Measurements from ENCODE around the gene SEC14L5. TPM values are rescaled to one million over a fixed set of nuclear protein-coding genes. Genes with fewer than 3 reads are reported as not detected.

The SEC14L5 gene
- total and polyA plus RNA-seq, 5 experiments from 2014 or later, result not detected

- no peak for DNase-seq
- peak overlapping the region in 1 of 10 donors; percentile 30 for H3K4me3 Mint-ChIP-seq
- H3K36me3 Mint-ChIP-seq, result peaks cover 0 to 33% (median 0%) of the 10 kb centered on the region in 3 donors
- H3K4me1 Mint-ChIP-seq, result peaks cover 12 to 27% (median 19%) of the 10 kb centered on the region in 4 donors
- H3K9me3 Mint-ChIP-seq, result no peaks in the 10 kb centered on the region
- ATAC-seq, result no peak
- peak overlapping the region in 2 of 10 donors; percentile 66 to 73 for H3K27ac Mint-ChIP-seq
- POLR2A ChIA-PET, result interaction anchor here (0.6 kb wide), 1 partner anchor 23 kb away, joined by 3 read pairs; no protein-coding TSS in a partner anchor
- H3K27me3 Mint-ChIP-seq, result no peaks in the 10 kb centered on the region
Measured at GRCh38 chr16:5030251-5030870, 72.2 kb downstream of the SEC14L5 start.

GRCh38 chr16:5031601-5032000 lies 73.5 kb downstream of the SEC14L5 start:
- peak overlapping the region in 9 of 10 donors; percentile 30 to 78 (median 54) for H3K4me3 Mint-ChIP-seq
- H3K27ac Mint-ChIP-seq, result peak overlapping the region in 4 of 10 donors; percentile 26 to 75 (median 60)
- POLR2A ChIA-PET, result interaction anchor here (0.6 kb wide), 2 partner anchors 48 to 54 kb away, joined by 3 to 4 read pairs; no protein-coding TSS in a partner anchor

DNA sequence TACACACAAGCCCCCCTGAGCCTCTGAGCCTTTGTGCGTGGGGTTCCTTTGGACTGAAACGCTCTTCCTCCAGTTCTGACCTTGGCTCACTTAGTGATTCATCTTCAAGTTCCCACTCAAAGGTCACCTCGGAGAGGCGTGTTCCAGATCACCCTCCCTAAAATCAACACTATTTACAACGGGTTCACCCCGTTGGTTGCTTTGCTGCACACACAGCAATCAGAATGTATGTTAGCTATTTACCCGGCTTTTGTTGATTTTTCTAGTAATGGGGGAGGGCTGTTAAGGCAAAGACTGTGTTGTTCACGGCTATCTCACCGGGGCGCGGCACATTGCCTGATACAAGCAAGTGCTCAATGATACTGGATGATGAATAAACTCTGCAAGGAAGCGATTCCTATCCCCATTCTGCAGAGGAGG lies 74.6 kb downstream of the SEC14L5 start:
- Mint-ChIP-seq H3K36me3 (peaks cover 0 to 25% (median 0%) of the 10 kb centered on the region in 3 donors), H3K27me3 (no peaks in the 10 kb centered on the region), H3K4me1 (peaks cover 14 to 27% (median 21%) of the 10 kb centered on the region in 4 donors), H3K9me3 (no peaks in the 10 kb centered on the region), H3K4me3 (peak overlapping the region; percentile 68 to 88 (median 80)), H3K27ac (peak overlapping the region in 8 of 10 donors; percentile 60 to 89 (median 78))
- ATAC-seq (no peak), DNase-seq (no peak)
- POLR2A ChIA-PET, result interaction anchor here (2.7 kb wide), 1 partner anchor 65 kb away, joined by 9 read pairs; the partner anchor contains the start of gene EEF2KMT

More at GRCh38 chr16:5031601-5032000, 73.5 kb downstream of the SEC14L5 start:
- peaks cover 0 to 33% (median 0%) of the 10 kb centered on the region in 3 donors for H3K36me3 Mint-ChIP-seq
- H3K27me3 Mint-ChIP-seq, result no peaks in the 10 kb centered on the region
- DNase-seq (no peak), ATAC-seq (no peak)
- no peaks in the 10 kb centered on the region for H3K9me3 Mint-ChIP-seq
- H3K4me1 Mint-ChIP-seq, result peaks cover 12 to 27% (median 20%) of the 10 kb centered on the region in 4 donors

- peak within 1 kb of the TSS; percentile 91 to 97 (median 94) for H3K27ac Mint-ChIP-seq
- DNase-seq, result peak; percentile 75 to 92 (median 82)
- POLR2A ChIA-PET, result interaction anchor here (0.6 to 2.7 kb wide), 7 partner anchors 9 to 276 kb away, joined by 3 to 9 read pairs (median 4); partner anchors contain the start of genes ALG1 and EEF2KMT
- H3K9me3 Mint-ChIP-seq, result no peaks in the 10 kb centered on the region
- H3K27me3 Mint-ChIP-seq, result no peaks in the 10 kb centered on the region
- peaks cover 14 to 27% (median 21%) of the 10 kb centered on the region in 4 donors for H3K4me1 Mint-ChIP-seq
- peak within 1 kb of the TSS; percentile 82 to 93 (median 89) for H3K4me3 Mint-ChIP-seq
- peak; percentile 91 to 92 for ATAC-seq
- H3K36me3 Mint-ChIP-seq, result peaks cover 0 to 21% (median 0%) of the 10 kb centered on the region in 3 donors
Measured at GRCh38 chr16:5033256-5034166, 75.4 kb downstream of the SEC14L5 start, which contains the start of gene NAGPA. NAGPA (minus strand) TSS chr16:5033935; CDS start chr16:5033914, 21 bp downstream.

GRCh38 chr16:5034167-5034523 lies 76.0 kb downstream of the SEC14L5 start:
- POLR2A ChIA-PET, result interaction anchor here (0.6 to 2.7 kb wide), 7 partner anchors 9 to 277 kb away, joined by 3 to 9 read pairs (median 4); partner anchors contain the start of genes ALG1 and EEF2KMT
- H3K27me3 Mint-ChIP-seq, result no peaks in the 10 kb centered on the region
- H3K27ac Mint-ChIP-seq, result peak overlapping the region; percentile 91 to 97 (median 94)
- DNase-seq (no peak), ATAC-seq (no peak)
- H3K36me3 Mint-ChIP-seq, result peaks cover 0 to 17% (median 0%) of the 10 kb centered on the region in 3 donors
- H3K4me3 Mint-ChIP-seq, result peak overlapping the region; percentile 82 to 93 (median 89)
- H3K9me3 Mint-ChIP-seq, result no peaks in the 10 kb centered on the region
- peaks cover 12 to 23% (median 21%) of the 10 kb centered on the region in 4 donors for H3K4me1 Mint-ChIP-seq

DNA sequence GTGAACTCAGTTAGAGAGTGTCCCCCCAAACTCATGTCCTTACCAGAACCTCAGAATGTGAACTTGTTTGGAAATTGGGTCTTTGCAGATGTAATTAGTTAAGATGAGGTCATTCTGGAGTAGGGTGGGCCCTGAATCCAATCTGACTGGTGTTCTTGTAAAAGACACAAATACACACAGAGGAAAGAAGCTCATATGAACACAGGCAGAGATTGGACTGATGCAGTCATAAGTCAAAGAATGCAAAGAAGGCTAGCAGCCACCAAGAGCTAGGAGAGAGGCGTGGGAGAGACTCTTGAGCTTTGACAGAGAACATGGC lies 77.7 kb downstream of the SEC14L5 start:
- POLR2A ChIA-PET, result no interaction called here
- H3K27me3 Mint-ChIP-seq, result no peaks in the 10 kb centered on the region
- peaks cover 0 to 9% (median 0%) of the 10 kb centered on the region in 3 donors for H3K36me3 Mint-ChIP-seq
- DNase-seq, result no peak
- H3K27ac Mint-ChIP-seq, result peak overlapping the region in 1 of 10 donors; percentile 7
- H3K4me3 Mint-ChIP-seq, result peak overlapping the region in 1 of 10 donors; percentile 42
- peaks cover 12 to 23% (median 21%) of the 10 kb centered on the region in 4 donors for H3K4me1 Mint-ChIP-seq
- no peaks in the 10 kb centered on the region for H3K9me3 Mint-ChIP-seq
- no peak for ATAC-seq

DNA sequence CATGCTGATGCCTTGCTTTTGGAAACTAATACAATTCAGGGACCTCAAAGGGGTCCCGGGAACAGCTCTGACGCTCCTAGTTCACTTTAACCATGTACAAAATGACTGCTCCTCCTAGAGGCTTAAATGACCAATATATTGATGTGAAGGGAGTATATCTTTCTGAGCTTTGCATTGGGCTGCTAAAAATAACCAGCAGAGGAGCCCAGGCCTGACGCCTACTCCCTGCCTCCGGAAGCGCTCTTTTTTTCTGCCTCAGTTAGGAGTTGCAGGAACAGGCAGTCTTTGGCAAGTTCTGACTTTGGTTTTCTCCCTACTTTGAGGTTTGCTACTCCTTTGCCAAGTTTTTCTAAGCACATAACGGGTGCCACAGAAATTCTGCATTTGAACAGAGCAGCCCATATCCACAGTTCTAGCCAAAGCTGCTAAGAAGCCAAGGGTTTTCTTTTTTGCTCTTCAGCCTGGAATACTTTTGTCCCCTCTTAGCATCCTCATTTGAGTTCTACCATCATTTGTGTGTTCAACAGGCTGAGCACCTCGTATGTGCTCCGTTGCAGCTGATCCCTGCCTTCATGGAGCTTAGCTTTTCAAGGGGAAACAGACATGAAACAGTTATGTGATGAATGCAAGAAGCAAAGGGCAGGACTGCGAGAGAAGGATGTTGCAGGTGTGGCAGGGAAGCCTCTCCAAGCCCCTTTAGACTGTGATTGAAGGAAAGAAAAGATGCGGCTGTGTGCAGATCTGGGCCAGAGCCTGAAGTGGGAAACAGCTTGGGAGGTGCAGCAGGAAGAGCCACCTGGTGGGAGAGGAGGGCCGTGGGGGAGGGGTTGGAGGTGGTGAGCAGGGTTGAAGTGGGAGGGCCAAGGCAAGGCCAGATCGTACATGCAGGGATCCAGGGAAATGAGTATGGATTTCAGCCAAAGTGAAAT lies 78.4 kb downstream of the SEC14L5 start:
- Mint-ChIP-seq H3K36me3 (peaks cover 0 to 3% (median 0%) of the 10 kb centered on the region in 3 donors), H3K27me3 (no peaks in the 10 kb centered on the region), H3K4me1 (peaks cover 12 to 23% (median 21%) of the 10 kb centered on the region in 4 donors), H3K27ac (peak overlapping the region in 2 of 10 donors; percentile 13 to 27), H3K9me3 (no peaks in the 10 kb centered on the region), H3K4me3 (peak overlapping the region in 1 of 10 donors; percentile 14)
- DNase-seq (no peak), ATAC-seq (no peak)
- POLR2A ChIA-PET, result no interaction called here

DNA sequence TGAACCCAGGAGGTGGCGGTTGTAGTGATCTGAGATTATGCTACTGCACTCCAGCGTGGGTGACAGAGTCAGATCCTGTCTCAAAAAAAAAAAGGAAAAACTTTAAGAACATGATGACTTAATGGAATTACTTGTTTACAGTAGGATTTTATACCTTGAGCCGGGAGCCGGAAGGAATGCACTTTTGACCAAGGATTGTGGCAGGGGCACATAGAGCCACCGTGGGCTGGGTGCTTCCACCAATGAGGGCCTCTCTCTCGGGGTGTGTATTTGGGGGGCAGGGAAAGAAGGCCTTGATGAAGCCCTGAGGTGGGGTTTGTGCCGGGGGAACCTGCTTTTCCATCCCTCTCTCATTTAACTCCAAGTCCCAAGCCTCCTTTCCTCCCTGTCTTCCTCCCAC lies 82.3 kb downstream of the SEC14L5 start:
- POLR2A ChIA-PET, result interaction anchor here (0.7 kb wide), 1 partner anchor 731 kb away, joined by 3 read pairs; no protein-coding TSS in a partner anchor
- no peaks in the 10 kb centered on the region for H3K9me3 Mint-ChIP-seq
- no peaks in the 10 kb centered on the region for H3K27me3 Mint-ChIP-seq
- peaks cover 0 to 9% (median 7%) of the 10 kb centered on the region in 3 donors for H3K36me3 Mint-ChIP-seq
- ATAC-seq, result no peak
- DNase-seq, result no peak
- H3K27ac Mint-ChIP-seq, result no peak overlapping the region
- H3K4me1 Mint-ChIP-seq, result peaks cover 0 to 6% (median under 1%) of the 10 kb centered on the region in 4 donors
- no peak overlapping the region for H3K4me3 Mint-ChIP-seq

DNA sequence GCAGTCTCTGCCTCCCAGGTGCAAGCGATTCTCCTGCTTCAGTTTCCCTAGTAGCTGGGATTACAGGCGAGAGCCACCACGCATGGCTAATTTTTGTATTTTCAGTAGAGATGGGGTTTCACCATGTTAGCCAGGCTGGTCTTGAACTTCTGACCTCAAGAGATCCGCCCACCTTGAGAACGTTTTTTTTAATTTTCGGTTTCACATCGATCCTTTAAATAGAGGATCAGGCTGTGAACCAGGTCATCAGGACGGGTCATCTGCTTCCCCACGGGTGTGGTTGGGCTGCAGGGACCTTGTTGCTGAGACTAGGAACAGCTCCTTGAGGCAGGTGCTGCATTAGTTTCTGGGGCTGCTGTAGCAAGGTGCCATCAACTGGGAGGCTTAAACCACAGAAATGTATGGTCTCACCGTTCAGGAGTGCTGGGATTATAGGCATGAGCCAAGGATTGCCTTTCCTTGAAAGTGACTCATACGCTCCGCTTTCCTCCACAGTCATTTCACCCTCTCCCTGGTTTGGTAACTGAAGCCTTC lies 83.5 kb downstream of the SEC14L5 start:
- POLR2A ChIA-PET, result no interaction called here
- DNase-seq (no peak), ATAC-seq (no peak)
- peaks cover 0 to 9% (median 7%) of the 10 kb centered on the region in 3 donors for H3K36me3 Mint-ChIP-seq
- H3K9me3 Mint-ChIP-seq, result no peaks in the 10 kb centered on the region
- no peak overlapping the region for H3K27ac Mint-ChIP-seq
- no peak overlapping the region for H3K4me3 Mint-ChIP-seq
- H3K27me3 Mint-ChIP-seq, result no peaks in the 10 kb centered on the region
- peaks cover 0 to 2% (median under 1%) of the 10 kb centered on the region in 4 donors for H3K4me1 Mint-ChIP-seq

- no peak overlapping the region for H3K27ac Mint-ChIP-seq
- no peaks in the 10 kb centered on the region for H3K4me1 Mint-ChIP-seq
- no peaks in the 10 kb centered on the region for H3K9me3 Mint-ChIP-seq
- H3K36me3 Mint-ChIP-seq, result peaks cover 0 to 12% (median 7%) of the 10 kb centered on the region in 3 donors
- DNase-seq, result no peak
- POLR2A ChIA-PET, result interaction anchor here (1.1 kb wide), 1 partner anchor 9 kb away, joined by 3 read pairs; the partner anchor contains the start of gene NAGPA
- H3K27me3 Mint-ChIP-seq, result no peaks in the 10 kb centered on the region
- no peak overlapping the region for H3K4me3 Mint-ChIP-seq
- no peak for ATAC-seq
Measured at GRCh38 chr16:5042574-5043171, 84.5 kb downstream of the SEC14L5 start.

DNA sequence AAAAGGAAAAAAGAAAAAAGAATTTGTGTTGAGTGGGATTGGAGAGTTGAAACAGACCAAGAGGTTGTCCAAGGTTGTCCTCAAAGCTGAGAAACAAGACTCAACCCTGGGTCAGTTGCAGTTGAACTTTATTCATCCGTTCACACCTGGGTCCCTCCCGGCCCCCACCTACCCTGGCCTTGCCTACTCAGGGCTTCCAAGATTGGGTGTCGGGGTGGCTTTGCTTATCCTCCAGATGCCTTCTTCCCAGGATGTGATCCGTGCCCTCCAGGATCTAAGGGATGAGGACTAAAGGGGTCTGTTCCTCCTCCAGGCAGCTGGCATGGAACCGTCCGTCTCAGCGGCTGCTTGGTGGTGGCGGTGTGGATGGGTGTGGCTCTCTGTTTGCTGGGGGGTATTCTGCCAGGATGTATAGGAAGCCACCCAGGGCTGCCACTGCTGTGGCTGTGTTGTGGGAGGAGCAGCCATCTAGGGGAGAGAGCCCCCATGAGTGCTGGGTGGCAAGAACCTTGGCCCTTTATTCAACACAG lies 85.9 kb downstream of the SEC14L5 start:
- Mint-ChIP-seq H3K27me3 (no peaks in the 10 kb centered on the region), H3K27ac (no peak overlapping the region), H3K36me3 (peaks cover 0 to 14% (median 10%) of the 10 kb centered on the region in 3 donors), H3K4me3 (no peak overlapping the region), H3K4me1 (no peaks in the 10 kb centered on the region), H3K9me3 (no peaks in the 10 kb centered on the region)
- POLR2A ChIA-PET, result no interaction called here
- ATAC-seq, result no peak
- DNase-seq, result no peak
